Fibroblast of skin of left biceps (primary cell): ENCODE results near the gene CDS2.

Experiments used
- DNase-seq, 2 experiments: peaks; one replicate each; pipeline ENCODE4 v3.0.0-alpha.2; 2013; ENCODE audit warnings: low read depth in 2 of 2

The CDS2 gene

GRCh38 chr20:5181958-5182357 lies 55.1 kb downstream of the CDS2 start:
- peak; percentile 13 to 15 for DNase-seq

- no peak for DNase-seq
Observed at GRCh38 chr20:5182615-5183254, 55.9 kb downstream of the CDS2 start.

GRCh38 chr20:5183731-5184474 lies 57.1 kb downstream of the CDS2 start:
- no peak for DNase-seq

- DNase-seq: no peak
Observed at GRCh38 chr20:5184684-5185083, 57.9 kb downstream of the CDS2 start.

- DNase-seq: no peak
Observed at GRCh38 chr20:5187122-5187521, 60.3 kb downstream of the CDS2 start.

- no peak for DNase-seq
Observed at GRCh38 chr20:5188736-5189135, 61.9 kb downstream of the CDS2 start.

- no peak for DNase-seq
Observed at GRCh38 chr20:5189917-5190316, 63.1 kb downstream of the CDS2 start.

- no peak for DNase-seq
Observed at GRCh38 chr20:5190444-5190843, 63.6 kb downstream of the CDS2 start.

- peak; percentile 30 to 37 for DNase-seq
Observed at GRCh38 chr20:5191829-5192569, 65.2 kb downstream of the CDS2 start.

GRCh38 chr20:5192570-5193431 lies 66.0 kb downstream of the CDS2 start:
- no peak for DNase-seq

- no peak for DNase-seq
Observed at GRCh38 chr20:5195655-5196054, 68.8 kb downstream of the CDS2 start.

- no peak for DNase-seq
Observed at GRCh38 chr20:5196149-5196548, 69.3 kb downstream of the CDS2 start.

- DNase-seq: no peak
Observed at GRCh38 chr20:5197270-5197827, 70.5 kb downstream of the CDS2 start.

GRCh38 chr20:5197847-5198650 lies 71.2 kb downstream of the CDS2 start:
- no peak for DNase-seq

GRCh38 chr20:5198651-5198924 lies 71.8 kb downstream of the CDS2 start:
- DNase-seq: no peak

GRCh38 chr20:5203380-5203779 lies 76.6 kb downstream of the CDS2 start:
- no peak for DNase-seq

- peak; percentile 28 to 33 for DNase-seq
Observed at GRCh38 chr20:5205348-5206210, 78.8 kb downstream of the CDS2 start.

GRCh38 chr20:5207138-5207537 lies 80.3 kb downstream of the CDS2 start:
- no peak for DNase-seq

- no peak for DNase-seq
Observed at GRCh38 chr20:5211803-5212714, 85.3 kb downstream of the CDS2 start.
